ELR (cell line): ENCODE data around the gene FIGNL2.
"Not testable (repeated sequence)": the region's sequence is repeated elsewhere in the genome, so short reads cannot be mapped to it uniquely, and the experiment has no call there.

Experiments
- DNase-seq: peaks from one replicate; pipeline ENCODE4 v3.0.0-alpha.2; 2015; ENCODE audit warnings: low read depth

The FIGNL2 gene

DNA sequence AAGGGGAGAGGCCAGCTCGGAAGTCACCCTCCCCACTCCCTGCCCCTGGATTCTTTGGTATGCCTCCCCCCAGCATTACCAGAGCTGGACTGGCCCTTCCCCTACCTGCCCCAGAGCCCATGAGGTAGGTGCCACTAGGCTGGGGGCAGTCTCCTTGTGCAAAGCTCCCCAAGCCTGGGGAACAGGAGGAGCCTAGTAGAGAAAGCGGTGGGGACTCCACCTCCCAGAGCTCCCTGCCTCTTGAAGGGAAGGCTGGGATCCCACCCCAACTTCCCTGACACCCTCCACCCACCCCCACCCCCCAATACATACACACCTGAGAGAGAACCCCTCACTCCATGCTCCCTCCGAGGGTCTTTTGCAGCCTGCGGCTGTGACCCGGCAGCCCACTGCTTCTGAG is 30.4 kb downstream of the FIGNL2 start:
- no peak for DNase-seq

DNA sequence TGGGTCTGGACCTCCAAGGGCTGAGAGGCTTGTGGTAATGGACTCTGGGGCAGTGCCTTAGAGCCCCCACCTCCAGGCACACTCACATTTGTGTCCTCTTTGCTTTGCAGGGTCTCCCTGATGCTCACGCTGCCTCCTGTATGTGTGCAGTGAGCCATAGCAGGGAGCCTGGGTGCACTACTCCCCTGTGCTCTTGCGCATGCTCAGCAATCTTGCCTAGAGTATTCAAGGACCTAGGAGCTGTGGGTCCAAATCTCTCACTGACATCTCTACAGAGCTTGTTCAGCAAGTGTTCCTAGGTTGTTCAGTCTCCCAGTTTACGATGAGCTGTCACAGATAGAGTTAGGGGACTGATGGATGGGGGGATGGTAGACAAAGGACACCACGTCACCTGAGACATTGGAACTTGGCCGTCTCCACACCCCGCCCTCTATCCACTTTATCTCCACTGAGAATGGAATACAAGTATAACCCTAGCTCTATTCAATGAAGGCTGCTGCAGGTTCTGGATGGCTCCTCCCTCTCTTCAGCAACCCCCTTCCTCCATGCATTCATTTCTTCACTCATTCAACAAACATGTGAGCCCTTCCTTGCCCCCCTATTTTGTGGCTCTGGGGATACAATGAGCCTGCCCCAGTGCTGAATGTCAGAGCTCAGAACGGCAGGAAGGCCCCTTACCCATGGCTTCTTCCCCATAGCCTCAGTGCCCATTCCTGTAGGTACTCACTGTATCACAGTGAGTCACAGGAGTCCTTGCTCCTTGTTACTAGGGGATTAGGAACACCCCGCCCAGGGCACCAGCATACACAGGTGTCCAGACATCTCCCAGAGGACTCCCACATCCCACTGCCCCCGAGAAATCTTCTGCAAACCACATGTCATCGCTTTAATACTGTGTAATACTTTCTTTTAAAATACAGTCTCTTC is 31.2 kb downstream of the FIGNL2 start:
- no peak for DNase-seq

DNA sequence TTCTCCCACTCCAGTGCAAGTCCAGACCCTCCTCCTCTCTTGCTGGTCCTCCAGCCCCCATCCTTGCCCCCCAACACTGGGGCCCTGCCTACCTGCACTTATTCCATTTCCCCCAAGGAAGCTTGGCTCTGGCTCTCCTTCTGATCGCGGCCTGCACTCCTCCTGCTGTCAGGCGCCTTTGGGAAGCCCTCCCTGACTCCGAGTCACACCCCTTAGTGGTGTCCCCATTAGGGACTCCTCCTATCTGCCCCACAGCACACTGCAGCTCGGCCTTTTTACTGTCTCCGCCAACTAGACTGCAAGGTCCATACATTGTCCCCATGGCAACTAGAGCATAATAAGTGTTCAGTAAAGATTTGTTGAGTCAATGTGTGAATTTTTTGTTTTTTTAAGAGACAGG is 32.9 kb downstream of the FIGNL2 start:
- no peak for DNase-seq

DNA sequence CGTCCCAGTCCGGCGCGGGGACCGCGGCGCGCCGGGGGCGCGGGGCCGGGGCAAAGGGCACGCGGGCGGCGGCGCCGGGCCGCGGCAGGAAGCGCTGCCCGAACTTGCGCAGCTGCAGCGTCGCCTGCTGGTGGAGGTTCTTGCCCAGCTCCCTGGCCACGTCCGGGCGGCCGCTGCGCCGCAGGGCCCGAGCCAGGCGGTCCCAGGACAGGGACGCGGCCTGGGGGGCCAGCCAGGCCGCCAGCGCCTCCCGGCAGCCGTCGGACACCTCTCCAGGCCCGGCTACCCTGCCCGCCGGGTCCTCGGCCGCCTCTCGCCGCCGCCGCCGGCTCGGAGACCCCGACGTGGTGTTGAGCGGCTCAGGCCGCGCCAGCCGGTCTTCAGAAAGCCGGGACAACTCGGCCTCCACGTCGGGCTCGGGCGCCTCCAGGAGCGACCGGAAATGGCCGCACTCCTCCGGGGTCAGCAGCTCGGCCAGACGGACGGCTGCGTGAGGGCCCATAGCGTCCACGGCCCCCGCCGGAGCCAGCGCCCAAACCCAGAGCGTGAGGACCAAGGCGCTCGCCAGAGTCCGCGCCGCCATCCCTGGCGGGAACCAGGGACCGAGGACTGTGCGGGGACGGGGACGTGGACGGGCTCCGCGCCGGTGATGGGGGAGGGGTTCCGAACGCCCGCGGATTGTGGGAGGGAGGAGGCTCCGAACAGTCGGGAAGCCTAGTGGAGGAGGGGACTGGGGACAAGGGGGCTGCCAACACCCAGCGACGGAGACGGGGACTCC is 34.0 kb downstream of the FIGNL2 start:
- DNase-seq = peak; percentile 85

DNA sequence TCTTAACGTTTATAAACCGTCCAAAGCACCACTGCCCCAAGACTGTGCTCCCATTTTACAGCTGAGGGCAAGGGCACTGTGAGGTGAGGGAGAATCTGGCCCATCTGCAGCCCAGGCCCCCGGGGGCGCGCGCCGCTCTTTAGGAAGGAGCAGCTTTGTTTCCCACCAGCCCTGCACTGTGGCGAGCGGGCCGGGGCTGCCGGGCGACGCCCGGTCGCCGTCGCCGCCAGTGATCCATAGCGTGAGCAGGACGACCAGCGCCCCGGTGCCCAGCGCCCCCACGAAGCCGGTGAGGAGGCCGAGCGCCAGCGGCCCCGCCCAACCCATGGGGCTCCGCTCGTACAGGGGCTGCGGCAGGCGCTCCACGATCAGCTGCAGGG is 34.6 kb downstream of the FIGNL2 start:
- DNase-seq = no peak

DNA sequence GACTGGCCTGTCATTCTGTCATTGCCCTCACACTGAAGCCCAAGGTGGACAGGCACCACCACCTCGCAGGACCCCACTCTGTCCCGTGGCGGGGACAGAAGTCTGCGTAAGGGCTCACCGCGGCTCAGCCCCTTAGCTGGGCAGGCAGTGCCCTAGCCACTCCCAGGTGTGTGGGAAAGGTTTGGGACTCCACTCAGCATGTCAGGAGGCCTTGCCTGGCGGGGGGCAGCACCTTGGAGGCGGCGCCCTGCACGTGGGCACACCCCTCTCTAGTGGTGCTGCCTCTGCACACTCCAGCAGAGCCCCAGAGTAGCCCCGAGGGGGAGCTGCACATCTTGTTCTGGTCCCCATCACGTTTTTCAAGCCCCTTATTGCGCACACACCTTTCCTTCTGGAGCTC is 35.6 kb downstream of the FIGNL2 start:
- DNase-seq = no peak

DNA sequence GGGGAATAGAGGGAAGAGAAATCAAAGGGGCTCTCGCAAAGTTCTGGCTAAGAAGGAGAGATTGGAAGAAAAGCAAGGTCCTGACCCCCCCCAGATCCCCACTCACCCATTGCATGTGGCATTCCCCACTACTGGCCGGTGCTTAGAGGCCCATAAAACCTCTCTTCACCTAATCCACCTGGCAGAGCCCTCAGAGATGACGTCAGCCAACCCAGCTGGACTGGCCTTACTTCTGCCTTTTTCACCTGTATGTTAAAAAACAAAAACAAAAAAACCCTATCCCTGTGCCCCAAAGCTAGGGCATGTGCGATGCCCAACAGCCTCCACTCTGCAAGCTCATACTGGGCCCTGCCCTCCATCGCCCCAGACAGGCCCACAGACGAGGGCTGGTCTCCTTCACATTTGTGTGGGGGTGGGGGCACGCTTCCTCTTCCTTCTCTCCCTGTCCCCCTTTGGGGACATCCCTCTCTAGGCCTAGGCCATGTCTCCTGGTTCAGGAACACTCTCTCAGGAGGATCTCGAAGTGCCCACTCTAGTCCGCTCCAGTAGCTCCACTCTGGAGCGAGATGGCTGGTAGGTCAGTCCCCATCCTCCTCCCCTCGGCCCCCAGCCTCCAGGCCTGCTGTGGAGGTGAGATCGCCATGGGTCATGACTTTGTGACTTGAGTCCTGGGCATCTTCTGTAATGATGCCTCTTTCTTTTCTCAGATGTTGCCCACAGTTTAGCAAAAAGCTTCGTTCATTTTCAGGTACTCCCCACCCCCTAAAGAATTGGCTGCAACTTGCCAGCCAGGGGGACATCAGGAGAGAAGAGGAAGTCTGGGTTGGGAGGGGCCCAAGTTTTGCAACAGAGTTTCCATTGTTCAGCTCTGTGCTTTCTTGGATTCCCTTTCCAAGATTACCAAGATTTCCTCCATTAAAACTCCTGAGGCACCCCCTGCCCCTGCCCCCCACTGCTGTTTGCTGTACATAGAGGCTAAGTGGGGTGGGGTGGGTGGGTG is 37.0 kb downstream of the FIGNL2 start:
- no peak for DNase-seq

DNA sequence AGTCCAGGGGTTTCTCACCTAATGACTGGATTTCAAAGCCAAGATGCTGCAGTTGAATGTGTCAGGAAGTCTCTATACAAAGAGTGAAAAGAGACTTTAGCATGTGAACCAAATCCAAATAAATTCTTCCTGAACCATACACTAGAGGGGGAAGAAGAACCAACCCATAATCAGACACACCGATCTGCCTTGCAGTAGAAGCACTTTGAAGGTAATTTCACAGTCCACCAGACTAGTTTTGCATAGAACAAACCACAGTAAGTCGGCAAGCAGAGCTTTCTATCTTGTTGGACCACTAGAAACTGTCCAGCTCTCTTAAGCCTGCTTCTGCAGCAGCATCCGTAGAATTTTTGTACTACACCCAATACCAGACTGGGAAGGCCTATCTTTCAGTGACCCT is 39.3 kb downstream of the FIGNL2 start:
- DNase-seq = no peak

DNA sequence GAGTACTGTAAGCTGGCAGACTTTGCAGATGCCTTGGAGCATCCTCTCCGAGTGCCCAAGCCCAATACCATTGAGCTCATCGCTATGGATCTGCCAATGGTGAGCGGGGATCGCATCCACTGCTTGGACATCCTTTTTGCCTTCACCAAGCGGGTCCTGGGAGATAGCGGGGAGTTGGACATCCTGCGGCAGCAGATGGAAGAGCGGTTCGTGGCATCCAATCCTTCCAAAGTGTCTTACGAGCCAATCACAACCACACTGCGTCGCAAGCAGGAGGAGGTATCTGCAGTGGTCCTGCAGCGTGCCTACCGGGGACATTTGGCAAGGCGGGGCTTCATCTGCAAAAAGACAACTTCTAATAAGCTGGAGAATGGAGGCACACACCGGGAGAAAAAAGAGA is 41.6 kb downstream of the FIGNL2 start:
- no peak for DNase-seq

DNA sequence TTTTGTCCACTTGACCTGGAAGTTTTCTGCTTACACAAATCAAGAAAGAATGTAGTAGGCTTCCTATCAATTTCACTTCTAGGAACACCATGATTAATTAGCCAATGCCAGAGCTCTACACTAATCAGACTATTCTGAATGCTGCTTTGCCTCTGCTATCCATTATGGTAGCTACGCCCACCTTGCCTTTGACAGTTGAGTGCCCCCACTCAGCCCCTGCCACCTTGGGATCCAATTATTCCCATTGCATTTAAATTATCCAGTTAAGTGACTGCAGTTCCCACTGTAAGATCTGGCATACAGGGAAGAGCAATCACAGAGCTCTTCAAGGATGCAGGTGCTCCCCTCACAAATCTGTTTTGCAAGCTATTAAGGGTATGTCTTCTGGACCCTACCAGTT is 47.5 kb downstream of the FIGNL2 start:
- DNase-seq = no peak

DNA sequence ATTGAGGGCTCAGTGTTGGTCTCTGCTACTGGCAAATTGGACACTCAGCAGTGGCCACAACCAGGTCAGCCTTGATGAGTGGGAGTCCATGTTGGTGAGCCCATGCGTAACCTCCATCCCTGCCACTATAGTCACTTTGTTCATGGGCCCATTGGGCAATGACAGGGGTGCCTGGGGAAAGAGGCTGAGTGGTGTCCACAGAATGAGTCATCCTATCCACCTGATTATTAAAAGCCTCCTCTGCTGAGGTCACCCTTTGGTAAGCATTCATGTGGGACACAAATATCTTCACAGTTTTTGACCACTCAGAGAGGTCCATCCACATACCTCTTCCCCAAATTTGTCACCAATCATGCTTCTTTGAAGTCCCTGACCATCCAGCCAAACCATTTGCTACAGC is 50.0 kb downstream of the FIGNL2 start:
- DNase-seq = peak; percentile 34

DNA sequence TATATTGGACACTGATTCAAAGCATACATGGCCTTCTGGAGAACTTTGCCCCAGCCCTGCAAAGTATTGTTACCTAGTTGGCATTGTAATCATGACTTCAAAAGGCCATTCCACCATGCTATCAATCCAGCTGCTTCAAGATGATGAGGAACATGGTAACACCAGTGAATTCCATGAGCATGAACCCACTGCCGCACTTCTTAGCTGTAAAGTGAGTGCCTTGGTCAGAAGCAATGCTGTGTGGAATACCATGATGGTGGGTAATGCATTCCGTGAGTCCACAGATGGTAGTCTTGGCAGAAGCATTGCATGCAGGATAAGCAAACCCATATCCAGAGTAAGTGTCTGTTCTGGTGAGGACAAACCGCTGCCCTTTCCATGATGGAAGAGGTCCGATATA is 50.5 kb downstream of the FIGNL2 start:
- not testable (repeated sequence) for DNase-seq

DNA sequence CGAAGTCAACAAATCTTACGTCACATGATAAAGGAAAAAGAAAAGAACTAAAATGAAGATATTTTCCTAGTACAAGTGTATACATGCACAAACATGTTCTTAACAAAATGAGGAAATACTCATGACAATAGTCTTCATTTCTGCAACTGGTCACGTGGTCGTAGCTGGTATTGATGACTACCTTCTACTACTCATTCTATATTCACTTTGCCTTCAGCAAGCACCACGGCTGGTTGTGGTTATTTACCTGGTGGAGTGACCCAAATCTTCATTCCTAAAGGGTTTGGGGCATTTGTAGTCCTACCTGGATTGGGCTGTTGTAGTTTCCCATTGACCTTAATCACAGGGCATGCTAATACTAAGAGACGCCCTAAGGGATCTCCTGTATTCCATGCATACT is 51.2 kb downstream of the FIGNL2 start:
- DNase-seq = no peak

DNA sequence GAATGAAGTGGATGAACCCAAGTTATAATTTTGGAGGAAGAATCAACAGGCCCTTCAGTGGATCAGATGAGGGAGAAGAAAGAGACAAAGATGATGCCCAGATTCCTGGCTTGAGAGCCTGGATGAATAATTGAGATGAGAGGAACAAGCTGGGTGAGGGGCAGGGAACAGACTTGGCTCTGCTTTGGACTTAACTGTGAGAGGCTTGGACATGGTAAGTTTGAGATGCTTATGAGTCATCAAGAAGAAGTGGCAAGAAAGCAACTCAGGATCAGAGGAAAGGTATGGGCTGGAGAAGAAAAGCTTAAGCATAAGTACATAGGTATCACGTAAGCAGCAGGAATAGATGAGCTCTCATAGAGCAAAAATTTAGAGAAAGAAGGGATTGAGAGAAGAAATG is 55.3 kb downstream of the FIGNL2 start:
- DNase-seq = peak; percentile 40

DNA sequence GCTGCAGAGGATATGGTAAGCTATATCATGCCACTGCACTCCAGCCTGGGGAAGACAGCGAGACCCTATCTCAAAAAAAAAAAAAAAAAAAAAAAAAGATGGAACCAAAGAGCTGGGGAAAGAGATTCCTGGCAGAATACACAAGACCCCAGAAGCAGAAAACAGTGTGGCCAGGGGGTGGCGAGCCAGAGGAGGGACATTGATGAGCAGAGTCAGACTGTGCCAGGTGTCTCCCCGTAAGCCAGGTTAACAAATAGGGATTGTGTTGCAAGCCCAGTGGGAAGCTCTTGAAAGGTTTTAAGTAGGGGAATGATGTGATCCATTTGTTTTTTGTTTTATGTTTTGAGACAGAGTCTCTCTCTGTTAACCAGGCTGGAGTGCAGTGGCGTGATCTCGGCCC is 56.1 kb downstream of the FIGNL2 start:
- no peak for DNase-seq

DNA sequence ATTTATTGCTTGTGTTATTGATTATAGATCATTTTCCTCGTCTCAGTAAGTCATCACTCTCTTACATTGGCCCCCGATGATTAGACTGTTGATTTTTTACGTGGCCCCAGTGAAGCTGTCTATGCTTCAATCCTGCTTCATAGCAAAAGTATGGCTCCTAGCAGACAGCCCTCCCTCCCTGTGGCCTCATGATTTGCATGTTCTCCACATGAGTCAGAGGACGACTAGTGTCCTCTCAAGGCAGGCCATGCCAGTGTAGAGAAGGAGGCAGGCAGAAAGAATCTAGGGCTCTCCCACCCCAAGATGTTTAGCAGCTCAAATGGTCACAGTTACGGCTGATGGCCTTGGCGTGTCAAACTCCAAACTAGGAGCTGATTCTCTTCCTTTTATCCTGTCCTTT is 59.6 kb downstream of the FIGNL2 start:
- DNase-seq = peak; percentile 89

DNA sequence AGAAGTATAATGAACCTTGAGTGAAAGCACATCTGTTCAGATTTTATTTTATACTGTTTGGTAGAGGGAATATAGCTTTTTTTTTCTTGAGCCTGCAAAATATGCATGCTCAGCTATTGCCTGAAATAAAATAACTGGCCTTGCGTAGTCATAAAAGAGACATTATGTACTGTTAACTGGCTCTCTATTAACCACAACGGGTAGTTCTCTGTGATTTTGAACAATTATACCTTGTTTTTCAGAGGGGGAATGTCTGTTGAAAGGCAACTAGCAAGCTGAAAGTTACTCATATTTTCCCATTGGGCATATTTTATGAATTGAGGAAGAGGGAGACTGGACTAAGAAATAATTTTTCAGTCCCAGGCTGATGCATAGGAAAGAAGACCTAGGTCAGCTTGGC is 62.6 kb downstream of the FIGNL2 start:
- no peak for DNase-seq

DNA sequence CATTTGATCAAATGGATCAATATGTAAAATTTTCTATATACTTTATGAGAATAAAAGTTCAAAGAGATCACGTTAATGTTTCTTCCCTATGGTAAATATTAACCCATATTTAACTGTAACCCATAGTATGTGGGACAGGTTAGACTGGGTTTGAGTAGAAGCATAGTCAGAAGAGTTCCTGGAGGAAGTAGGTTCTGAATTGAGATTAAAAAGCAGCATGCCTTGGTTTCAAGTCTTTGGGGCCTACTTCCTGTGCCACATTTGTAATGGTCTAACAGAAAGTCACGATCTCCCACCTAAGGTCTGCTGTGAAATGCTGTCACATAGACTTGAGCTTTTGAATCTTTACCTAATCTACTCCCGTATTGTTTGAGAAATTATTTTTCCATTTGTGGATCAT is 63.8 kb downstream of the FIGNL2 start:
- DNase-seq = no peak

DNA sequence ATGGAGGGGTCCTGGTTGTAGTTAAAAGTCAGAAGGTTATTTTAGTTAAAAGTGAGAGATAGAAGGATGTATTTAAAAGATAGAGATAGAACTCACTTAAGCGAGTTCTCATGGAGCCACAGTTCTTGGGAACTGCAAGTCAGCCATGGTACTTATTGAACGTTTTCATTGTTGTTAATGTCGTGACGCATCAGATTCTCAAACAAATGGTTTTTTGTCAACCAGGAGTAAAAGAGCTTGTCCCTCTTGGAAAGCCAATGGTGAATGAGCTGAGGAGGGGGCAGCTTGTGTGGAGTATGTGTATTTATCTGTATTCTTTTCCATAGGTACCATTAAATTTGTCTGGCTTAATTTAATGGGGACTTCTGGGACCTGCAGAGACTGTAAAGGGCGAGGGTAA is 68.6 kb downstream of the FIGNL2 start:
- DNase-seq = no peak

DNA sequence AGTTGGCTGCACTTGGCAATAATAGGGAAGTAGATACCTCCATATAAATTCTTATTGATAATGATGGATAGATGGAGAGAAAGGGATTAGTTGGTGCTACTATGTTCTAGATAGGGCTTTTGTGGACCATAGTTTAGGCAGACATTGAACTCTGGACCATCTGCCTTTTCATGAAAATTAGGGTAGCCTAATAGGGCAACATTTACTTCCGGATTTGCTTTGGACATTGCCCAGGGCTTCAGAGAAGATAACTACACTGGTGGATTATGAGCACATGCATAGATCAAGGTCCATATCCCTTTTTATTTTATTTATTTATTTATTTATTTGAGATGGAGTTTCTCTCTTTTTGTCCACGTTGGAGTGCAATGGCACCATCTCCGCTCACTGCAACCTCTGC is 70.5 kb downstream of the FIGNL2 start:
- no peak for DNase-seq

DNA sequence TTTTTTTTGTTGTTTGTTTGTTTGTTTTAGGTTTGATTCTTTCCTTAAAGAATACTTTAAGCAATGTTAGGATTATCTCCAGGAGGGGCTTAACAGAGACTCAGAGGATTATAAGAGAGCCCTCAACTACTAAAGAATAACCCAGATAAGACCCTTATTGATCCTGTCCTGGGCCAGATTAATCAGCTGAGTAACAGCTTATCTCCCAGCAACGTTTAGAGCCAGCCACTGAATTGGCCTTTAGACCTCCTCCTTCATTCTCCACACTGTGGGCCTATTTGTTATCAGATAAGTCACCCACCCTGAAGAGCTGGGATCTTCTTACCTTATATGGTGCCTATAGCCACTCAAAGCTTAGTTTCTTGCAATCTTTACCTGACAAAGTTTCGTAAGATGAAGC is 71.1 kb downstream of the FIGNL2 start:
- DNase-seq = no peak

DNA sequence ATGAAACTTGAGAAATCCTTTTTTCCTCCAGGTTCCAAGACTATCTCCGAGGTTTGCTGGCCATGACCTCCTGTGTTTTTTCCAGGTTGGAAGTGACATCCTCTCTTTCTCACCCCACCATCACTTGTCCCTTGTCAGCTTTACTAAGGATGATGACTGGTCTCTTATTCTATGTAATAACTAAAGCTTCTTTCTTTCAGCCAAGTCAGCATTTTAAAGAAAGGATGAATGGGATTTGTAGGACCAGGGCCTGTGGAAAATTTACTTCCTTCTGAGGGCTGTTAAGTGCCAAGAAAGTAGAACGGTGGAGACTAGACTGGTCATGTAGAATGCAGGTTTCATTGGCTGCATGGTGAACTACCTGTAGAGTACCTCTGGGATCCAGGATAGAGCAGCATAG is 73.6 kb downstream of the FIGNL2 start:
- DNase-seq = no peak
